Natural killer cell (primary cell): Measurements from ENCODE around the gene RIMOC1. TPM values are rescaled to one million over a fixed set of nuclear protein-coding genes. Genes with fewer than 3 reads are reported as not detected.

Experiments used
- ATAC-seq, 3 donors: fragments of 150-1000 bp in 2 of 3; fragments of 200-7000 bp in 1 of 3; cut with Tn5 transposase; 1 replicate in 1 of 3; 2 replicates in 2 of 3; pipeline ENCODE4 v1.10.0; 2021; ENCODE audit warnings: mild to moderate bottlenecking in 2 of 3, moderate library complexity in 2 of 3
- DNase-seq, 2 donors: peaks; one replicate each; pipeline versions ENCODE4 v3.0.0 to v3.0.0-alpha.2; 2013 to 2021; ENCODE audit warnings: mixed read lengths in 1 of 2
- H3K27ac ChIP-seq: one replicate; pipeline ENCODE4 v1.5.1; 2013; ENCODE audit warnings: mild to moderate bottlenecking, low read length
- H3K27me3 ChIP-seq: one replicate; pipeline ENCODE4 v1.6.1; 2013; ENCODE audit warnings: low read length; ENCODE audit not compliant: control insufficient read depth, insufficient read depth
- H3K36me3 ChIP-seq: one replicate; pipeline ENCODE4 v1.6.1; 2013; ENCODE audit warnings: low read length; ENCODE audit not compliant: control insufficient read depth, insufficient read depth
- H3K4me1 ChIP-seq: one replicate; pipeline ENCODE4 v1.6.1; 2013; ENCODE audit warnings: low read length; ENCODE audit not compliant: control insufficient read depth, insufficient read depth
- H3K4me3 ChIP-seq: one replicate; pipeline ENCODE4 v1.5.1; 2013; ENCODE audit warnings: low read length
- H3K9me3 ChIP-seq: one replicate; pipeline ENCODE4 v1.6.1; 2013; ENCODE audit warnings: low read length; ENCODE audit not compliant: control insufficient read depth, insufficient read depth
- H3K27ac Mint-ChIP-seq, 2 donors: one replicate each; pipeline ENCODE4 v1.8.0; 2022; ENCODE audit warnings: mild to moderate bottlenecking in 2 of 2, mixed read lengths in 2 of 2, moderate library complexity in 1 of 2
- H3K27me3 Mint-ChIP-seq, 2 donors: one replicate each; pipeline ENCODE4 v1.8.0; 2022; ENCODE audit warnings: low read depth in 2 of 2, mixed read lengths in 2 of 2
- H3K36me3 Mint-ChIP-seq: one replicate; pipeline ENCODE4 v1.8.0; 2022; ENCODE audit warnings: mixed read lengths
- H3K4me1 Mint-ChIP-seq, 2 donors: one replicate each; pipeline ENCODE4 v1.8.0; 2022; ENCODE audit warnings: mixed read lengths in 2 of 2
- H3K4me3 Mint-ChIP-seq: one replicate; pipeline ENCODE4 v1.8.0; 2022; ENCODE audit warnings: mild to moderate bottlenecking, moderate library complexity, mixed read lengths
- H3K9me3 Mint-ChIP-seq, 2 donors: one replicate each; pipeline ENCODE4 v1.8.0; 2022; ENCODE audit warnings: mixed read lengths in 2 of 2
- WGBS: methylation state at CpG from one replicate; pipeline ENCODE4 v1.1.7; 2013; ENCODE audit warnings: missing lambda C conversion rate; ENCODE audit not compliant: insufficient coverage; 5-methylcytosine and 5-hydroxymethylcytosine counted together
- intact Hi-C: fragments of 100-400 bp; cut with micrococcal nuclease; formaldehyde crosslinking; loops from one replicate; pipeline ENCODE4 v1.14.2; 2022
- total RNA-seq, 4 donors: library from RNA; stranded (reverse); fragments of 120-200 nt in 1 of 4; gene quantifications; one replicate each; pipeline versions ENCODE4 v1.2.3 to v1.2.4, GENCODE V29; 2013 to 2022
- TF ChIP-seq, protein P1 (sequence below): fragments of 200-600 bp; IDR thresholded peaks from one replicate; pipeline ENCODE4 v1.8.0; 2022; ENCODE audit warnings: antibody characterized with exemption

RIMOC1 gene
- total RNA-seq, 3 donors from 2014 or later (not counting 1 experiment from before 2014, with no cell fraction given) = 9.9 to 18.1 (median 14.2) TPM

- ATAC-seq (no peak), DNase-seq (no peak)
- H3K27me3 Mint-ChIP-seq = peaks cover 32 to 38% of the 10 kb centered on the region in 2 donors
- H3K27ac Mint-ChIP-seq = no peak overlapping the region
- H3K4me3 Mint-ChIP-seq = no peak overlapping the region
- no peaks in the 10 kb centered on the region for H3K27me3 ChIP-seq
- no peaks in the 10 kb centered on the region for H3K4me1 ChIP-seq
- TF ChIP-seq, protein P1, sequence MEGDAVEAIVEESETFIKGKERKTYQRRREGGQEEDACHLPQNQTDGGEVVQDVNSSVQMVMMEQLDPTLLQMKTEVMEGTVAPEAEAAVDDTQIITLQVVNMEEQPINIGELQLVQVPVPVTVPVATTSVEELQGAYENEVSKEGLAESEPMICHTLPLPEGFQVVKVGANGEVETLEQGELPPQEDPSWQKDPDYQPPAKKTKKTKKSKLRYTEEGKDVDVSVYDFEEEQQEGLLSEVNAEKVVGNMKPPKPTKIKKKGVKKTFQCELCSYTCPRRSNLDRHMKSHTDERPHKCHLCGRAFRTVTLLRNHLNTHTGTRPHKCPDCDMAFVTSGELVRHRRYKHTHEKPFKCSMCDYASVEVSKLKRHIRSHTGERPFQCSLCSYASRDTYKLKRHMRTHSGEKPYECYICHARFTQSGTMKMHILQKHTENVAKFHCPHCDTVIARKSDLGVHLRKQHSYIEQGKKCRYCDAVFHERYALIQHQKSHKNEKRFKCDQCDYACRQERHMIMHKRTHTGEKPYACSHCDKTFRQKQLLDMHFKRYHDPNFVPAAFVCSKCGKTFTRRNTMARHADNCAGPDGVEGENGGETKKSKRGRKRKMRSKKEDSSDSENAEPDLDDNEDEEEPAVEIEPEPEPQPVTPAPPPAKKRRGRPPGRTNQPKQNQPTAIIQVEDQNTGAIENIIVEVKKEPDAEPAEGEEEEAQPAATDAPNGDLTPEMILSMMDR = no peak
- H3K36me3 Mint-ChIP-seq = no peaks in the 10 kb centered on the region
- H3K4me1 Mint-ChIP-seq = no peaks in the 10 kb centered on the region
- H3K9me3 ChIP-seq = no peaks in the 10 kb centered on the region
- H3K9me3 Mint-ChIP-seq = no peaks in the 10 kb centered on the region
- H3K36me3 ChIP-seq = no peaks in the 10 kb centered on the region
- intact Hi-C loops = no loop called here
- no peak overlapping the region for H3K27ac ChIP-seq
- no peak overlapping the region for H3K4me3 ChIP-seq
Observed at GRCh38 chr5:41892031-41892430, 12.1 kb upstream of the RIMOC1 start.

DNA sequence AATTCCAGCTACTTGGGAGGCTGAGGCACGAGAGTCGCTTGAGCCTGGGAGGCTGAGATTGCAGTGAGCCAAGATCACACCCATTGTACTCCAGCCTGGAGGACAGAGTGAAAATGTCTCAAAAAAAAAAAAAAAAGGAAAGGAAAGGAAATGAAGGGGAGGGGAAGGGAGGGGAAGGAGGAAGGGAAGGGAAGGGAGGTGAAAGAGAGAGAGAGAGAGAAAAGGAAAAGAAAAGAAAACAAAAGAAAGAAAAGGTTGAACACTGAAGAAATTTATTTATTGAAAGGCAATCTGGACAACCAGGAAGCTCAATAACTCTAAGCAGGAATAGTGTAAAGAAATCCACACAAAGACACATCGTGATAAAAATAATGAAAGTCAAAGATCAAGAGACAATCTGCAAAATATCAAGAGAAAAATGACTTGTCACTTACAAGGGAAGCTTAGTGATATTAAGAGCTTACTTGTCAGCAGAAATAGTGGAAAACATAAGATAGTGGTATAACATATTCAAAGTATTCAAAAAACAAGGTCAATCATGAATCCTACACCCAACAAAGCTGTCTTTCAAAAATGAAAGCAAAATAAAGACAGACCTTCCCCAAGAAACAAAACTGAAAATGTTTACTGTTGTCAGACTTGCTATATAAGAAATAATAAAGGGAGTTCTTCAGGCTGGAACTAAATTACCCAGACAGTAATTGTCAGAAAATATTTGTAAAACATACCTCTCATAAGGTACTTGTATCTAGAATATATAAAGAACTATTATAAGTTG is 10.9 kb upstream of the RIMOC1 start:
- H3K4me1 Mint-ChIP-seq = no peaks in the 10 kb centered on the region
- Histone ChIP-seq H3K4me3 (no peak overlapping the region), H3K27me3 (no peaks in the 10 kb centered on the region), H3K4me1 (no peaks in the 10 kb centered on the region), H3K36me3 (no peaks in the 10 kb centered on the region), H3K9me3 (no peaks in the 10 kb centered on the region), H3K27ac (no peak overlapping the region)
- ATAC-seq (no peak), DNase-seq (no peak)
- H3K36me3 Mint-ChIP-seq = no peaks in the 10 kb centered on the region
- H3K9me3 Mint-ChIP-seq = no peaks in the 10 kb centered on the region
- intact Hi-C loops = no loop called here
- no peak overlapping the region for H3K27ac Mint-ChIP-seq
- peaks cover 26 to 36% of the 10 kb centered on the region in 2 donors for H3K27me3 Mint-ChIP-seq
- 100% methylated on average over 2 of the region's 3 CpGs for WGBS
- no peak overlapping the region for H3K4me3 Mint-ChIP-seq
- TF ChIP-seq, protein P1 = no peak

DNA sequence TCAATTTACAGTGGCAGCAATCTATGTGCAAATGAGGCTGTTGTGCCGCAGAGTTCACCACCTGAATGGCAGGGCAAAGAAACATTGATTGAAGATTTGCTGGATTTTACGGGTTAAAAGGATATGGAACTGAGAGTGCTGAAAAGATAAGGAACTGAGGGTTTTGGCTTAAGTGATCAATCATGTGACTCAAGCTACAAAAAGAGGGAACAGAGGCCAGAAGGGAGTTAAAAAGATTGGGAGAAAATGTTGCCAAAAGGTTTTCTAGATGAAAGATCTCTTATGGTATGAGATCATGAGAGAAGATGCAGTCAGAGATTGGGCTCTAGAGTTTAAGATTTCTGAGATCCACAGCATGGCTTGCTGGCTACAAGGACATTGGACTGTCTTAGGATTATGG is 7.9 kb upstream of the RIMOC1 start:
- no peaks in the 10 kb centered on the region for H3K4me1 Mint-ChIP-seq
- no peaks in the 10 kb centered on the region for H3K36me3 Mint-ChIP-seq
- no peaks in the 10 kb centered on the region for H3K27me3 ChIP-seq
- H3K4me3 Mint-ChIP-seq = no peak overlapping the region
- H3K27me3 Mint-ChIP-seq = peaks cover 24 to 52% of the 10 kb centered on the region in 2 donors
- no peak overlapping the region for H3K27ac ChIP-seq
- WGBS = 10% methylated on average over 2 of the region's 2 CpGs
- TF ChIP-seq, protein P1 = no peak
- H3K4me3 ChIP-seq = no peak overlapping the region
- no peaks in the 10 kb centered on the region for H3K9me3 ChIP-seq
- no peaks in the 10 kb centered on the region for H3K4me1 ChIP-seq
- DNase-seq (no peak), ATAC-seq (no peak)
- H3K9me3 Mint-ChIP-seq = no peaks in the 10 kb centered on the region
- H3K27ac Mint-ChIP-seq = no peak overlapping the region
- intact Hi-C loops = no loop called here
- H3K36me3 ChIP-seq = no peaks in the 10 kb centered on the region
